ENCODE data around the gene DNAJA3. TPM values are rescaled to one million over a fixed set of nuclear protein-coding genes. Genes with fewer than 3 reads are reported as not detected.

Gene DNAJA3
- total and polyA plus RNA-seq, 2 of the 4 experiments (the other 2 are of a cell fraction), result 38.0 to 40.2 TPM

DNA sequence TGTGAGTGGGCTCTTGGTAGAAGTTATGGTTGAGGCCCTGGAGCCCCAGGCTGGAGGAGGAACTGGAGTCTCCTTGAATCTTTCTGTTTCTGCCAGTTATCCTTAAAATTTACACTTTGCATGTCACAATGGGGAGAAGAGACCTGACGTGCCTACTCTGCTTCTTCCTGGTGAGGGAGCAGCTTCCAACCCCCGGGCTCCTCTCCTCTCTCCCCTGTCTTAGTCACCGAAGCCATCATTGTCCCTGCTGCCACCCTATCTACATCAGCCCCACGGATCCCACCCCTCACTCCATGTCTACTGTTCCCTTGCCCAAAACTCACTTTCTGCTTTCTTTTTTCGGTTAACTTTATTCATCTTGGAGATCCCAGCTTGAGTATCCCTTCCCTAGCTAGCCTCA lies 17.6 kb downstream of the DNAJA3 start:
- Histone ChIP-seq H2AFZ (replicated peaks; ENCODE audit: low read length, poor library complexity) (no peak overlapping the region), H3K4me1 (ENCODE audit: control insufficient read depth, insufficient read depth, low read length) (no peaks in the 10 kb centered on the region), H3K14ac (replicated peaks; ENCODE audit: low read depth, low read length) (no peak overlapping the region), H3K9ac (ENCODE audit: low read depth, low read length) (no peak overlapping the region), H3K56ac (ENCODE audit: extremely low read depth, insufficient read depth, low read length) (no peak overlapping the region), H2BK5ac (ENCODE audit: low read depth, low read length, poor library complexity, severe bottlenecking) (no peak overlapping the region), H3K36me3 (ENCODE audit: control insufficient read depth, insufficient read depth, low read length) (peaks cover 58% of the 10 kb centered on the region), H3K4me3 (ENCODE audit: insufficient read depth, low read depth, low read length) (no peak overlapping the region), H2BK120ac (ENCODE audit: low read depth, low read length) (no peak overlapping the region), H4K8ac (ENCODE audit: low read depth in 2 of 2, low read length in 2 of 2) (no peak overlapping the region), H2AK9ac (replicated peaks; ENCODE audit: low read depth, low read length, poor library complexity) (no peak overlapping the region), H3K9me1 (ENCODE audit: insufficient read depth, low read length) (no peaks in the 10 kb centered on the region), H2AK5ac (ENCODE audit: low read depth, low read length) (no peak overlapping the region), H3K23ac (ENCODE audit: low read depth, low read length) (no peak overlapping the region), H3K9me3 (ENCODE audit: control insufficient read depth, insufficient read depth, low read length) (no peaks in the 10 kb centered on the region), H4K91ac (ENCODE audit: insufficient read depth, low read depth, low read length) (no peak overlapping the region), H3K27me3 (ENCODE audit: control insufficient read depth, insufficient read depth, low read length) (no peaks in the 10 kb centered on the region), H2BK20ac (ENCODE audit: low read depth, low read length) (no peak overlapping the region), H3K18ac (ENCODE audit: low read depth, low read length) (no peak overlapping the region), H2BK15ac (ENCODE audit: low read depth, low read length) (no peak overlapping the region), H3K4ac (ENCODE audit: low read depth, low read length) (no peak overlapping the region), H3K27ac (ENCODE audit: insufficient read depth, low read length) (no peak overlapping the region), H4K5ac (ENCODE audit: low read depth, low read length) (no peak overlapping the region), H3K79me1 (ENCODE audit: low read depth in 1 of 2, low read length in 2 of 2) (peaks cover 9 to 11% of the 10 kb centered on the region in 2 experiments; a peak in 2 of 4 replicates), H4K20me1 (ENCODE audit: insufficient read depth, low read length) (no peaks in the 10 kb centered on the region), H3K4me2 (ENCODE audit: low read depth, low read length) (no peak overlapping the region)
- TF ChIP-seq POLR2A (IDR thresholded peaks at IDR 0.05; ENCODE audit: low read depth, low read length), result no peak
- TF ChIP-seq MXI1 (IDR thresholded peaks at IDR 0.05; ENCODE audit: borderline replicate concordance, low read depth, low read length), result no peak
- TF ChIP-seq, protein P1, sequence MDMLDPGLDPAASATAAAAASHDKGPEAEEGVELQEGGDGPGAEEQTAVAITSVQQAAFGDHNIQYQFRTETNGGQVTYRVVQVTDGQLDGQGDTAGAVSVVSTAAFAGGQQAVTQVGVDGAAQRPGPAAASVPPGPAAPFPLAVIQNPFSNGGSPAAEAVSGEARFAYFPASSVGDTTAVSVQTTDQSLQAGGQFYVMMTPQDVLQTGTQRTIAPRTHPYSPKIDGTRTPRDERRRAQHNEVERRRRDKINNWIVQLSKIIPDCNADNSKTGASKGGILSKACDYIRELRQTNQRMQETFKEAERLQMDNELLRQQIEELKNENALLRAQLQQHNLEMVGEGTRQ (IDR thresholded peaks at IDR 0.05; ENCODE audit: low read depth, low read length), result no peak
- no peak for TF ChIP-seq BHLHE40 (IDR thresholded peaks at IDR 0.05; ENCODE audit: low read depth, low read length)
- no peak for TF ChIP-seq MAZ (IDR thresholded peaks at IDR 0.05; ENCODE audit: borderline replicate concordance, low read depth, low read length)
- TF ChIP-seq RFX5 (IDR thresholded peaks at IDR 0.05; ENCODE audit: low read depth, low read length), result no peak
- TF ChIP-seq SMC3 (IDR thresholded peaks at IDR 0.05; ENCODE audit: low read depth, low read length), result no peak
- TF ChIP-seq FOS (IDR thresholded peaks at IDR 0.05; ENCODE audit: low read depth, low read length), result no peak
- TF ChIP-seq NFE2L2 (IDR thresholded peaks at IDR 0.05; ENCODE audit: low read depth, low read length), result no peak
- TF ChIP-seq, protein P2, sequence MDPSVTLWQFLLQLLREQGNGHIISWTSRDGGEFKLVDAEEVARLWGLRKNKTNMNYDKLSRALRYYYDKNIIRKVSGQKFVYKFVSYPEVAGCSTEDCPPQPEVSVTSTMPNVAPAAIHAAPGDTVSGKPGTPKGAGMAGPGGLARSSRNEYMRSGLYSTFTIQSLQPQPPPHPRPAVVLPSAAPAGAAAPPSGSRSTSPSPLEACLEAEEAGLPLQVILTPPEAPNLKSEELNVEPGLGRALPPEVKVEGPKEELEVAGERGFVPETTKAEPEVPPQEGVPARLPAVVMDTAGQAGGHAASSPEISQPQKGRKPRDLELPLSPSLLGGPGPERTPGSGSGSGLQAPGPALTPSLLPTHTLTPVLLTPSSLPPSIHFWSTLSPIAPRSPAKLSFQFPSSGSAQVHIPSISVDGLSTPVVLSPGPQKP (IDR thresholded peaks at IDR 0.05; ENCODE audit: borderline replicate concordance, low read depth, low read length), result no peak
- TF ChIP-seq RCOR1 (IDR thresholded peaks at IDR 0.05; ENCODE audit: insufficient replicate concordance, low read length), result no peak
- TF ChIP-seq MAFK (IDR thresholded peaks at IDR 0.05; ENCODE audit: low read depth, low read length), result no peak
- no peak for TF ChIP-seq CEBPB (IDR thresholded peaks at IDR 0.05; ENCODE audit: low read depth, low read length)
- intact Hi-C loops (cut with micrococcal nuclease), result no loop called here
- ChIA-PET CTCF (no interaction called here), POLR2A (ENCODE audit: unreplicated experiment) (no interaction called here)
- BruUV-seq (replicated peaks), result no TSS peak
- in situ Hi-C loops (cut with MboI; ENCODE audit: low sequenced_read_pairs), result no loop called here
- no peak for DNase-seq
- 0% methylated on average over 1 of the region's 5 CpGs; no CpG with 5 or more reads in 1 of the 2 experiments for WGBS, 2 experiments (ENCODE audit: extremely low coverage in 2 of 2, insufficient read length in 1 of 2)
- no peak for ATAC-seq (ENCODE audit: low read depth)
- dilution Hi-C loops (cut with HindIII; ENCODE audit: low sequenced_read_pairs, unreplicated experiment), result no loop called here
